Activated CD4-positive, alpha-beta T cell treated with anti-CD3 and anti-CD28 coated beads, Interleukin-10, Interleukin-2, amounts not matched to agents 100 ng/mL and 50 ng/mL, durations not matched to agents 16 hours and 8 hours (primary cell): ENCODE measurements around the gene FHIT.
A peak's percentile ranks its signal among the peaks of the same experiment; 100 is the strongest.

Experiments
- DNase-seq: peaks from one replicate; pipeline ENCODE4 v3.0.0-alpha.2; 2020

FHIT gene

DNA sequence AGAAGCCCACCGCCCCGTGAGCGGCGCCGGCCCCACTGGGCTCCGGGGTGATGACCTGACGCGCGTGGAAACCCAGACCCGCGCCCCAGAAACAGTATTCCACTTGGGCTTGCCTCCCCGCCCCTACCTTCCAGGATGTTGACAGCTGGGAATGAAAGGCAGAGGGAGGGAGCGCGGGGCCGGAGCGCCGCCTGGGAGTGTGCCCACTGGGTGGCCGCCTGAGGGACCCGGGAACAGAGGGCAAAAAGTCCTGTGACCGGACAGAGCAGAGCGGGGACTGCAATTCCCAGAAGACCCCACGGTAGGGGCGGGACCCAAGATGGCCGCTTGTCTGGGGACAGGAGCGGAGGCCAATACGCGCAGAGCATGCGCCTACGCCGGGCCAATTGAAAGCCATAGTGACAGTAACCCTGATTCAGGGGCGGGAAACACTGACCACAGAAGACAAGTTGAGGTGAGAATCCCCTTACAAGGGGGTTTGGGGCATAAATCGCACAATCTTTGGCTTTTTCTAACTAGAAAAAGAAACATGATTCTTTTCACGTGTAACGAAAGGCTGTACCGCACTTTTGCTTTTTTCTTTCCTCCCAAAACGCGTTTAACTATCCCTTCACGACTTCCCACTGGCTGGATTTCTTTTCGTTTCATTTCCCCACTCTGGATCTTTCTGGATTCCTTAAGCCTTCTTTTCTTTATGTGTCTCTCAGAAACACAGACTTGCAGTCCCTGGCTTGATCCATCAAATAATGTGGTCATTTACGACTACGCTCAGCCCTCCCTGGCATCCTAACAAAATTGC lies at the start of gene FHIT:
Gene FHIT (minus strand): TSS at position 279 of the 799 bp plus-strand sequence.
- peak; percentile 97 for DNase-seq

DNA sequence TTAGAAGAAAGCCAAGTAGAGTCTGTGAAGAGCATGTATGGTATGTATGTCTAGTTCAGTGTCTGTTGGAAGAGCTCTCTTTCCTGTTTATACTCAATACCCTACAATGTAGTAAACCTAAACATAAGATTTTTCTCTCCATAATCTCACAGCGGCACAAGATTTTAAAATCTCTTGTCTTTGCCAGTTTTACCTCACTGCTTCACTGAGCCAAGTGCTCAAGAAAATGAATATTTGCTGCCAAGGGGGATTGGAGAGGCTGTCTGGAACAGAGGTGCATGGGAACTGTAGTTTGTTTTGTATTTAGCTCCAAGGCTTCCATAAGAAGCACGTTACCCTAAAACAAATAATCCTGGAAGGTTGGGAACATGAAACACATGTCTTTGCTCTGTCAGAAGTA lies 49.5 kb upstream of the FHIT start:
- DNase-seq: no peak

DNA sequence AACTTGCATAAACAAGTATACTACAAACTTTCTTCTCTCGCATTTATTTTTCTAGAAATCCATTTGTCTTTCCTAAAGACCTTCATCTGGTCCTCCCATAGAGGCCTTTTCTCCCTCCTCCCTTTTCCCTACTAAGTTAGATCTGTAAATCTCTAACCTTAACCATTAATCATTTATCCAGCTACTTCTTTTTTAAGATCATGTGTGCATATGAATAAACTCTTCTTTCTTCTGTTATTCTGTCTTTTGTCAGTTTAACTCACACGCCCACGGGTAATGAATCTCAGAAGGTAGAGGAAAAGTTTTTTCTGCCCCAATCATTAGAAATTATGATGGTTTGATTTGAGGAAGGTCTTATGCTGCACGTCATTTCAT lies 48.7 kb upstream of the FHIT start:
- no peak for DNase-seq

DNA sequence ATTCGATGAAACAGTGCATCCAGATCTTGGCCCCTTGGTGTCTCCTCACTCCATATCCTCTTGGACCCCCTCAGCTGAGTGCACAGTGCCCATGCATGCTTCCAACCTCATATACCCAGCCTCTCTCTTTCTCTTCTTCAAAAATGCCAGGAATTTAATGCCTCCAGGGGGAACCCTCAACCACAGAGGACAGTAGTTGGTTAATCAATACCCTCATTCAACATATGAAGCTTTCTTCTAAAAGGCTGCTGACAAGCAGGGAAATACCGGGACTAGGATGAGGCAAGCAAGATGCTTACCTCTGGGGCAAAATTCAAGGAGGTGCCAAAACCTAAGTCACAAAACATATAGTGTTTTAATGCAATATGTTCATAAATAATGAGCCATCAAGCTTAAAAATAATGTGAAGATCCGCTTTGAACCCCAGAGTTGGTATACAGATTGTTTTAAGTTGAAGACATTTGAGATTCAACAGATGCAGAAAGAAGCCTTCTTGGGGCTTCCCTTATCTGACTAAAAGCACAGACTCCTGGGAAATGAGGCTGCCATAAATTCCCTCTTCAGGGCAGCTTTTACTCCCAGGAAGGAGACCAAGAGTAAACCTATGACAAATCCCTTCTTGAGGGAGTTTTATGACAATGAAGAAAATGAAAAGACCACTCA lies 48.2 kb upstream of the FHIT start:
- DNase-seq: no peak

DNA sequence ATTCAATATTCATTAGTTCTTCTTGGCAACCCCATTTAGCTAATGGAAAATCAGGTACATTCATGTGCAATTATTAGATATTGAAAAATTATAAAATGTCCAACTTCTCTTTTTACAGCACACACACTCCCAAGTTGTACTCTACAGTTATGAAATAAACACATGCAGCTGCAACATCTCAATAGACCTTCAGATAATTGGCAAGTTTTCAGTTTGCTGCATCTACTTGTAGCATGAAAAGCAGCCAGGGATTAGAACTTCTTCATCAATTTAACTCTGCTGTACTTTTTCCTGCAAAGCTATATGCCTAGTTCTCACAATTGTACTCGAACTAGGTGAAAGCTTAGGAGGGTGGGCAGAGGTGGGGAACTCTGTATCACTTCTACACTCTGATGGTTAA lies 46.6 kb upstream of the FHIT start:
- DNase-seq: no peak

DNA sequence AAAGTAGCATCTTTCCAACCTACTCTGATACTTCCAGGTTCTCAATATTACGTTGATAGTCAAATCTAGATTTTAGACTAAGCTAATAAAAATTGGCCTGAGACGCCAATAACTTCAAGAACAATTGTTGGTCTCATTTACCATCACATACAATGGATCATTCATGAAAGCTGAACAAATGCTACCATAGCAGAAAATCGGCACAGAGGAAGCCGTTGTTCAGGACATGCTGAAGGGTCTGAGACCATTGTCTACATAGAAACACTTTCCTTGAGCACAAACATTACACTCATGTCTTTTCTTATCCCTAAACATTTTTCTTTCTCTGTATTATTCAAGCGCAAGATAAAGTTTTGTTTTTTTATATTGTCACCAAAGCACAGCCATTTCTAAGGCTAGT lies 37.2 kb upstream of the FHIT start:
- DNase-seq: no peak

DNA sequence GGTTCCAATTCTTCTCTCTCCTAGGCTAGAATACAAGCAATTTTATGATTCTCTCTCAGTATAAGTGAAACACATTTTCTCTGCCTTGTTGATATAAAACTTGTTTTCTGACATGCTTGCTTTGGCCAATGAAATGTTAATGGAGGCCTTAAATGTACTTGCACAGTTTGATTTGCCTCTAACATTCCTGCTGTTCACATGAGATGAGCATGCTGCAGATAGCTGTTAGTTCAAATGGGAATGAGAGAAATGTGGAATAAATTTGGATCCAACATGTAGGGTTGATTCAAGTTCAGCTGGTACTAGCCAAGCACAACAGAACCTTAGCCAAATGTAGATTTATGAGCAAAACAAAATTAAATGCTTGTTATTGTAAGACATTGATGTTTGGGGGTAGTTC lies 32.6 kb upstream of the FHIT start:
- no peak for DNase-seq

DNA sequence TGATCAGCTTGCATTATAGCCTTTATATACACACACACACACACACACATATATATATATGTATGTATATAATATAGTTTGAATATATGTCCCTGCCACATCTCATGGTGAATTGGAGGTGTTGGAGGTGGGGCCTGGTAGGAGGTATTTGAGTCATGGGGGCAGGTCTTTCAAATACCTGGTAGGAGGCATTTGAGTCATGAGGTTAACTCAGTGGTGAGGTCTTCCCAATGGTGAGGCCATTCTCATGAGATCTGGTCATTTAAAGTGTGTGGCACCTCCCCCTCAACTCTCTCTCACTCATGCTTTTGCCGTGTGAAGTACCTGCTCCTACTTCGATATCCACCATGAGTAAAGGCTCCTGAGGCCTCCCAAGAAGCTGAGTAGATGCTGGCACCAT lies 27.5 kb upstream of the FHIT start:
- DNase-seq: no peak

DNA sequence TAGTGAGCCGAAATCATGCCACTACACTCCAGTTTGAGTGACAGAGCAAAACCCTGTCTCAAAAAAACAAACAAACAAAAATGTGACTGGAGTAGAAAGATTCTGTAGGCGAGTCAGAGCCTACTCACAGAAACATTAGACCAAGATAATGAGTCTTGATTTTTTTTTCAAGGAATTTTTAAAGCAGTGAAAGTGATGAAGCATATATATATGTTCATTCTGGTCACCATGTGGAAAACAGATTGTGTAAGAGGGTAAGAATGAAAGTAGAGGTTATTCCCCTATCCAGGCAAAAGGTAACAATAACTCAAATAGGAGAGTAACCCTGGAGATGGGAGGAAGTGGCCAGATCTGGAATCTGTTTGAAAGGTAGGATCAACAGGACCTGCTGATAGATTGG lies 26.2 kb upstream of the FHIT start:
- DNase-seq: no peak

DNA sequence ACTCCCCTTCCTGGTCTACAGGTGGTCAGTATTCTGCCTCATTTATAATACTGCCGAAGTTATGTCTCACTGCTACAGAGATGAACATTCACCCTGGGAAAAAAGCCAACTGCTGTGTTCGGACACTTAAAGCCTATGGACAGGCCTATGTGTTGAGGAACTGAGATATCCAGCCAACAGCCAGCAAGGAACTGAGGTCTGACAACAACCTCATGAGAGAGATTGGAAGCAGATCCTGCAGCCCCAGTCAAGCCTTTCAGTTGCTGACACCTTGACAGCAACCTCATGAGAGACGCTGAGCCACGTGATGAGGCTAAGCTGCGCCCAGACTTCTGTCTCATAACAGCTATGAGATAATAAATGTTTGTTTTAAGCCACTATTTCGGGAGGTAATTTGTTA lies 18.2 kb upstream of the FHIT start:
- no peak for DNase-seq

DNA sequence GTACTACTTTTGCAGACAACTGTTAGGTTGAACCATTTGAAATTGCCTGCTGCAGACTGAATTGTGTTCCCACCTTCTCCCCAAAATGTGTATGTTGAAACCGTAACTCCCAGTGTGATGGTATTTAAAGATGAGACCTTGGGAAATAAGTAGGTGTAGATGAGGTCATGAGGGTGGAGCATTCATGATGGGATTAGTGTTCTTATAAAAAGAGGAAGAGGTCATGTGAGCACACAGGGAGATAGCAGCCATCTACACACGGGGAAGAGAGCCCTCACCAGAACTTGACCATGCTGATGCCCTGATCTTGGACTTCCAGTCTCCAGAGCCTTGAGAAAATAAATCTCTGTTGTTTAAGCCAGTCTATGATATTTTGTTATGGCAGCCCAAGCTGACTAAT lies 17.4 kb upstream of the FHIT start:
- DNase-seq: no peak

DNA sequence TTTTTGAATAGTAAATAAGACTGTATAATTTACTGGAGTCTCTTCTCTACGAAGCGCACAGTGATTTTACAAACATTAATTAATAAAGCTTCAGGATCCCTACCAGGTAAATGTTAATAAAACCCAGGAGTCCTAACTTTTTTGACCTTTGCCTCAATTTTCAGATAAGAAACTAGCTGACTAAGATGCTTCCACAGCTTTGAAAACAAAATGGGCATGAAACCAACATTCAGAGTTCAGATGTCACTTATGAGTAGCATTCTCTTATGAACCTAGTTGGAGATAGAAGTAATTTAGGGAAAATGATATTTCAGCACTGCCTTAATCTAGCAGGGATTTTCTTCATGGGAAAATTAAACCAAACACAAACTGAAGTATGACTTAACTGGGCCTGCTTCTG lies 13.0 kb upstream of the FHIT start:
- no peak for DNase-seq

DNA sequence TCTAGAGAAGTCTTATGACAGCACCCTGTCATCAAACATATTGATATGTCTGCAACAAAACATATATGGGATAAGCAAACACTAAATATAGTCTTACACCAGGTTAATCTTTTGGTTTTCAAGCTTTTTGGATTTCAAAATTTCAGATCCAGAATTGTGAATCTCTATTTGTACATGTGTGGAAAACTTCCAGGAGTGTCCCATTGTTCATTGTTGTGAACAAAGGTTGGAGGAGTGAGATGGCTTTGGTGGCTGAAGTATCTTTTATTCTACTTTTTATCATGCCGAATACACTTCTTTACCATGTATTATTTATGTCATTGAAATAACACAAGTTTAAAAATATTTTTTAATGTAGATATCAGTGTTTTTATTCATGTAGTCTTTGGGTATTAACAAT lies 5.9 kb upstream of the FHIT start:
- DNase-seq: no peak

DNA sequence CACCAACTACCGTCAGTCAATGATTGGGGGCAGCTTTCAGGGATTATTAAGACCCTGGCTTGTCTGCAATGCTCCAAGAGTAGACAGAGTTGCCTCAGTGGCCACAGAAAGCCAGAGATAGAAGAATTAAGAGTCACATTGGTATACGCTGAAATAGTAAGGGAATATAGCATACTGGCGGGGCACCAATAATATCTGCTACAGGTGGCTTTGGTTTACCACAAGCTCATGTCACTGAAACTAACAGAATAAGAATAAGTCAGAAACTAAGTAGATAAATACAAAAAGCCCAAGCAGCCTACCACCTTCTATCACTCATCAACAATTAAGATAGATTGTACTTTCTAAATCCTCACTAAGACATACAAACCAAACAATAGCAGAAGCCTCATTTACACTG lies 2.5 kb upstream of the FHIT start:
- no peak for DNase-seq

DNA sequence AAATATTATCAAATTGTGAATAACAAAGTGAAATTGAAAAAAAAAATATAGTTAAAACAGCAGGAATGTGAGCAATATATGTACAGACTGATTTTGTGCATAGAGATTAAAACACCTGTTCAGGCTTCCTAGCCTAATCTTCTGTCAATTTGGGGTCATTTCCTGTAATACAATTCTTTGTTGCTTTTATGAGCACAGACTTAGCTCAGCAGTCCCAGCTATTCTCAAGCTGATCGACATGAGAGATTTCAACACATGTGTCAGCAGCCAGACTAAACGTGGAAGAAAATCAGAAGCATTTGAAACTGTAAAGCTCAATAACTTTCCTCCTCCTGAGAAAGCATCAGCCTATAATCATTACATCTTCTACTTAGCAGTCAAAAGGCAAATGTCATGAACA lies 1.6 kb upstream of the FHIT start:
- no peak for DNase-seq

DNA sequence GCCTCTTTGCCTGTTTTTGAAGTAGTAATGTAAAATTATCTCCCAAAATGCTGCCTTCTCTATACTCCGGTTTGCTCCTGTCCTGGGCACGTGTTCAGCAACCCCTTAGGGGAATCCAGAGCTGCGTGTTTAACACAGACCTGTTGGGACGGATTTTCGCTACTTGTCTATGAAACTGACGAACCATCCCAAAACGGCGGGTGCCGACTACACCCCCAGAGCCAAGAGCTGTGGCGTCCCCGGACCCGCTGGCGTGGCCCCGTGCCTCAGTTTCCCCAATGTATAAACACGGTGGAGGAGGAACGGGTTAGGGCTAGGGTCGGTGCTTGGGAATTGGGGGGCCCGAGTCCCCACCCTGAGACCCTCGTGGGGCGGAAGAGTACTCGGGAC lies 473 bp downstream of the FHIT start:
- peak; percentile 49 for DNase-seq

DNA sequence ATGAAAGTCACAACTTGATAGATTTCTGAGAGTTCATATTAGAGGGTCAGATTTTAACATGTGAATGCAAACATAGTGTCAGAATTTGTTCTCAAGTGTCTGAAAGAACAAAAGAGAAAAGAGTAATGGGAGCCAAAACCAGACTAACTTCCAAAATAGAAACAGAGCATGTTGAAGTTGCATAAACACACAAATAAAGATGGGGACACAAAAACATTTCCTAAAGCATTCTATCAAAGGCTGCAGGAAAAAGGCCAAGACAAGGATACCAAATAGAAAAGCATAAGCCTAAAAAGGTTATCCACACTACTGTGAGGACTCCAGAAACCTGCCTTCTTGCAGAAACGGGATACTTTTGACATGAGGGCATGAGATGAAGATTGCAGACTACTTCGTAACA lies 2.8 kb downstream of the FHIT start:
- no peak for DNase-seq

DNA sequence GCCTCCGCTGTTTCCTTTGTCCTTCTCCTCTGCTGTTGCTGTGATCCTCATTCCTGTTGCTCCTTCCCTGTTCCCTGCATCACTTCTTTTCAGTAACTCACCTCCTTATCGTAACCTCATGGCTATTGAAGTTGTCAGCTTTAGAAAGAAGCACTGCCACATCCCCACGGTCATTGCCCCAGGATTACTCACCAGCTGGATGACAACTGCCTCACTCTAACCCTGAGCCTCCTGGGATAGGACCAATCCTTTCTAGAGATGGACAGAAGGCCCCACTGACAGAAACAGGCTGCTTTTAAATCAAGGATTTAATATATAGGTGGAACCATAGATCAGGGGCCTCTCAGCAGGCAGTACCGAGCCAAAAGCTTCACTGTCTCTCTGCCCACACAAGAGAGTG lies 4.1 kb downstream of the FHIT start:
- no peak for DNase-seq

DNA sequence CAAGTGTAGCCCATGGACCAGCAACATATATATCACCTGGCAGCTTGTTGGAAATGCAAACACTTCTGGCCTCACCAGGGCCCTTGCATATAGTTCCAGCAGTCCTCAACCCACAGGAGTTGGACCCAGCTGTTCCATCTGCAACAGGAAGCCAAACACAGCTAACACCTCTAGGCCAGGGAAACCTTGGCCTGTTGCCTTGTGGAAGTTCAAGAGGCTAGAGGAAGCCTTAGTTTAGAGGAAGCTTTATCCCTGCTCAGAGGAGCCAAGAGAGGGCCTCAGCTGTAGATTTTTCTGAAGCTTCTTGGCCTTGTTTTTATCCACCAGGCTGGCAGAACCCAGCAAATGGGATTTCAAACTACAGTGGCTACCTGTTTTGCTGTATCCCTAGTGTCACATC lies 11.4 kb downstream of the FHIT start:
- no peak for DNase-seq

DNA sequence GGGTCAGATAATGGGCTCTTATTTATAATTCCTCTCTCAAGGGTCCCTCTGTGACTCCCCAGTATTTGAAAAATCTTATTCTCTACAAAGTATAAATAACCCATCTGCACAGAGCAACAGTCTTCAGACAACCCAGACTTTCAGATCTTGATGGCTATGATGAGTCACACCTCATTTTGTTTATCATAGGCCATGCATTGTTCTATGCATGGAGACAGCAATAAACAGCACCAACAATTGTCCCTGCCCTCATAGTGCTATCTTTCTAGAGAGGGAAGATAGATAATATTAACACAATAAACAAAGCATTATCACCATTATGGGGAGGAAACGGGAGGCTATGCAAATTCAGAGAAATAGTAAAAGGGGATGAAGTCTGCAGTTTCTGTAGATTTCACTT lies 13.4 kb downstream of the FHIT start:
- DNase-seq: no peak

DNA sequence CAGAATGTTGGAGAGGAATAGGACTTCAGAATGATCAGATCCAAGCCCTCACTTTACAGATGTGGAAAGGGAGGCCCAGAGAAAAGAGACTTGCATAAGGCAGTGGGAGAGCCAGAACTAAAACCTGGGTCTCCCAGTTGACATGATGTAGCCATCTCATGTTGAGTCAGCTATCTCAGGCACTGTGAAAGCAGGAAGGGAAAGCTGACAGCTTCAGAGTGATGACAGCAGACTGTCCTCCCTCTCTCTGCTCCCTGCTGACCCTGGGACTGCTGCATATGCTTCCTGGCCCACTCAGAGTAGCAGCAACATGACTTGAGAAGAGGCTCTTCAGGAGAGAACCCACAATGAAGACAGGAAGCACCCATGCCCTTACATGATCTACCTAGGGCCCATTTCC lies 14.7 kb downstream of the FHIT start:
- peak; percentile 47 for DNase-seq

DNA sequence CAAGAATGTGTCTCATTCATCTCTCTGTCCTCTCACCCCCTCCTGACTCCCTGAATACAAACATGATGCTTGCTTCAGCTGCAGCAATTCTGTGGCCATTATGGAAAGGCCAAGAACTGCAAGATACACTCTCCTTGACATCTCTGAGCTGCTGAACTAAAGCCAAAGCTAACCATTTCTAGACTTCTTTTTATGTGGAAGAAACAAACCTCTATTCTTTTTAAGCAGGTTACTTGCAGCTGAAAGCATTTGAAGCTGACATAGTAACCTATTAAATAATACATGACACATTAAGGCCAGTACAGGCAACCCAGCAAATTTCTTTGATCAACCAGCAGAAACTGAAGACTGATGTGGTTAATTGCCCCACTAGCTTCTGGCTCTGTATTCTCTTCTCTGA lies 17.5 kb downstream of the FHIT start:
- no peak for DNase-seq

DNA sequence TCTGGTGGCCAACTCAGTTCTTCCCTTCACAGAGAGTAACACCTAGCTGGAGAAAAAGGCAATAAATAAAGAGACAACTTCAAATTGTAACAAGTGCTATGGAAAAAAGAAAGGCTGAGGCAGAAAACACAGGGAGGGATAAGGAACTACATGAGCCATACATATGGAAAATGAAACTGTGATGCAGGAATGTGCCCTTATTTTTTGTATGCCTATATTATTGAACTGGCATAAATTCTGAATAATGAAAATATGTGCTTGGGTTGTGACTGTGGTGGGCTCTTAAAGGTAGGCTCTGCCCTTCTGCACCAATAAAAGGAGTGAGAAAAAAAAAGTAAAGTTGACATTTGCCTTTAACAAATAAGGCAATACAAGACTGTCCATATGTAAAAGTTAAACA lies 19.6 kb downstream of the FHIT start:
- no peak for DNase-seq

DNA sequence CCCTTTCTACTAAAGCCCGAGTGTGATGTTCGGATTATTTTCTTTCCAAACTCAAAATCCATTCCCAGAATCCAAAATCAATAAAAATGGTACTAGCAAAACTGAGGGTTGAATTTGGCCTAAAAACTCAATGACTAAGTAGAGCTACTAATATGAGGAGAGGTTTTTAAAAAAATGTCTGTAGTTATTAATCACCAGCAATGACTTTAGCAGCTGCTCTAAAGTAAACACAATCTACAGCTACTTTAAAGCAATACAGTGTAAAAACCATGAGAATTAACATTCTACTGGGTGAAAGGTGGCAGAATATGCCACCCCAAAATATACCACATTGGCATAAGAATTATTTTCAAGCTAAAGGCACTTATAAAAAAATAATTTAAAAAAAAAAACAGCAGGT lies 23.5 kb downstream of the FHIT start:
- no peak for DNase-seq

DNA sequence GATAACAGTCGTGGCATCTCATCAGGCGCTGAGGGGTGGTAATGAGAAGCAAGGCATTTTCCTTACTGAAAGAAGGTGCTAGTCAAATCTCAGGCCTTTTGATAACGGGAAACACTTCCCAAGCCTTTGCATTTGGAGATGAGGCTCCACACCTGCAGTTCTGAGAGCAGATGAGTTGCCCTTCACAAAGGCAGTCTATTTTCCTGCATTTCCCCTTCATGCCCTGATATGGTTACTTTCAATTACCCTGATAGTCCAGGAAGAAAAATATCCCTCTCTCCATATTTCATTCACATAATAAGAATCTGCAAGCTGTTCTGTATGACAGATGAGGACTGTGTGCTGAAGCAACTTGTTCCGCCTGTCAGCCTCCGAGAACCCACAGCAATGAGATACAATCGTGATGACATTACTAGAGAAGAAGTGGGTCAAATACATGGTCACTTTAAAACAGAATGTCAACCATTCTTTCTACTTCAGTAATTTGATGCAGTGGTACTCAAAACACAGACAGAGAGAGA lies 25.0 kb downstream of the FHIT start:
- no peak for DNase-seq
